GM19328 (cell line): ENCODE measurements around the gene TRIM71.
"Not testable (repeated sequence)": the region's sequence is repeated elsewhere in the genome, so short reads cannot be mapped to it uniquely, and the experiment has no call there.

Experiments
- ATAC-seq: cut with Tn5 transposase; IDR thresholded peaks from one replicate; pipeline ENCODE4 v1.9.1; 2021; ENCODE audit warnings: mild to moderate bottlenecking, moderate library complexity; ENCODE audit not compliant: unreplicated experiment

The TRIM71 gene

DNA sequence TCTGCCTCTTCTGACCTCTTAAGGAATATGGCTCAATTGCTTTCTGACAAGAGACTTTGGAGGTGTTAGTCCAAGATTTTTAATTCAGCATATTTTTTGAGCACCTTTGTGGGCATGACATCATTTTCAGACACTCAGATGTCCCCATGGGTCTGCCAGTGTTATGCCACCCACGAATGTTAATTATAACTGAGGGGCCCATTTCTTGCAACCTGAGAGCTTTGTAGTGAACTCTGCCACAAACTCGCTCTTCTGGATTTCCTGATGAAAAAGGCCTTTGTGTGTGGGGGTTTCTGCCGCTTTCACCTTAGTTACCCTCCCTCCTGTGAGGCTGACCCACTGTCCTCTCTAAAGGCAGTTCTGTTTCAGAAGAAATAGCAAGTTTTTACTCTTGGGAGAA lies 69.1 kb downstream of the TRIM71 start:
- no peak for ATAC-seq

GRCh38 chr3:32888739-32889138 lies 70.9 kb downstream of the TRIM71 start:
- peak; percentile 87 for ATAC-seq

GRCh38 chr3:32890420-32891276 lies 72.9 kb downstream of the TRIM71 start:
- no peak for ATAC-seq

DNA sequence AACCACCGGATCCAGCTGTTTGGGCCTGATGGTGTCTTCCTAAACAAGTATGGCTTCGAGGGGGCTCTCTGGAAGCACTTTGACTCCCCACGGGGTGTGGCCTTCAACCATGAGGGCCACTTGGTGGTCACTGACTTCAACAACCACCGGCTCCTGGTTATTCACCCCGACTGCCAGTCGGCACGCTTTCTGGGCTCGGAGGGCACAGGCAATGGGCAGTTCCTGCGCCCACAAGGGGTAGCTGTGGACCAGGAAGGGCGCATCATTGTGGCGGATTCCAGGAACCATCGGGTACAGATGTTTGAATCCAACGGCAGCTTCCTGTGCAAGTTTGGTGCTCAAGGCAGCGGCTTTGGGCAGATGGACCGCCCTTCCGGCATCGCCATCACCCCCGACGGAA lies 73.6 kb downstream of the TRIM71 start:
- ATAC-seq = no peak

DNA sequence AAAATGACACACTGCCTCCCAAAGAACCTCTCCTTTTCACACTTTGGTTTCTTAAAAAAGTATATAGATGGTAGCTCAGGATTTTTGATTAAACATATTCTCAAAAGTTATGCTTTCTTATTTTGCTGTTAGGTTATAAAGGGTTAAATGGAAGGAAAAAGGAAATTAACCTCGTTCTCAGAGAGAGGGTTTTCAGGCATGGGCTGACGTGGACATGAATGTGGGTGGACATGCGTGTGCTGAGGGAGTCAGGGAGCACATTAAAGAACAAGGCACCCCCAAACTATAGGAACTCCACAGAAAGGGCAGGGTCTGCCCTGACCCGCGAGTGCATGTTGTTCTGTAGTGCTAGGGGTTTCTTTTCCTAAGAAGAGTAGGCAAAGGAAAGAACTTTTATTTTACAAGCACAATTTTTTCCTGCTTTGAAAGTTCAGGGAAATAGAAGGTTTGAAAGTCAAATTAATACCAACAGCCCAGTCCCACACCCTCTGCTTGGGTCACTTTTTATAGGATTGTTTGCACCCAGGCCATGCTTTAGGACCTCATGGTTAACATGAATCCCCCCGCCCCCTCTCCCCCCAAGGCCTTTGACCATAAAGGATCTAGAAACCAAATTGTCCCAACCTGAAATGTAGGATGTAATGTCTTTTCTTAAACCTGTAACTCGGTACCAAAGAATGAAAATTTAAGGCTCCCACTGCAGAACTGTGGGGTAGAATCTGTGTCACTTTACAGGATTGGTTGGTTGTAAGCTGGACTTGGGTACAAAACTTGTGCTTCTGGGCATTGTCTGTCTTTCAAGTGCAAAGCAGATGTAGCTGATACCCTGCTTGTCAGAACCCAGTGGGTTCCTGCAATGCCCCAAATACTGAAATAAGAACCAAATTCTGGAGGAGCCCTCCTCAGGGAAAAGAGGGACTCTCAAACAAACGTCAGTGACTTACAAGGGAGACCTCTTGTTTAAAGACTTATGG lies 75.1 kb downstream of the TRIM71 start:
- no peak for ATAC-seq

DNA sequence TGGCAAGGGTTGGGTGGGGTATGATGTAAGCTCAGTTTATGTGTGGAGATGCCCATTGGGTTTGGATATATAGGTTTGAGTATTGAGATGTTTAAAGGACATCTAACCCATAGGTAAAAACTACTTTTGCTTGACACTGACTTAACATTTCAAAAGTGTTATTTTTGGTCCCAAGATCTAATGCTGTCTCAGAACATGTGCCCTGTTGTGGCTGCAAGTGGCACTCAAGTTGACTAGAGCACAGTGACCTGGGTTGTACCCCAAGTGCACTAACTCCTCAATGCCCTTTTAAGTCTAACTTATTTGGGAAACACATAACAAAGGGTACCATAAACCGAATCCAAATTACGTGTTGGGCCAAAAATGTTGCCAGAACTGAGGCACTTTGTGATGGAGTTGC lies 77.2 kb downstream of the TRIM71 start:
- ATAC-seq = no peak

- ATAC-seq = no peak
Measured at GRCh38 chr3:32895701-32896100, 77.9 kb downstream of the TRIM71 start.

- ATAC-seq = no peak
Measured at GRCh38 chr3:32896143-32896542, 78.3 kb downstream of the TRIM71 start.

GRCh38 chr3:32897001-32897601 lies 79.3 kb downstream of the TRIM71 start:
- ATAC-seq = no peak

GRCh38 chr3:32897981-32898623 lies 80.3 kb downstream of the TRIM71 start:
- no peak for ATAC-seq

DNA sequence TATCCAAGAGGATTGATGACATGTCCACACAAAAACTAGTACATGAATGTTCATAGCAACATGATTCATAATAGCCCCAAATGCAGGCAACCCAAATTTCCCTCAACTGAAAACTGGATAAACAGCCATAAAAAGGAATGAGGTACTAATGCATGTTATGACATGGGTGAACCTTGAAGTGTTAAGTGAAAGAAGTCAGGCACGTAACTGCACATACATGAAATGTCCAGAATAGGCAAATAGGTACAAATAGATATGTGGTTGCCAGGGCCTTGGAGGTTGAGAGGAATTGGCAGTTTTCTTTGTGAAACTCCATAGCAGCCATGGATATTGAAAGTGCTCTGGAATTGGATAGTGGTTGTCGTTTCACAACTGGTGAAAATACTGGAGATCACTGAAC lies 81.5 kb downstream of the TRIM71 start:
- no peak for ATAC-seq

DNA sequence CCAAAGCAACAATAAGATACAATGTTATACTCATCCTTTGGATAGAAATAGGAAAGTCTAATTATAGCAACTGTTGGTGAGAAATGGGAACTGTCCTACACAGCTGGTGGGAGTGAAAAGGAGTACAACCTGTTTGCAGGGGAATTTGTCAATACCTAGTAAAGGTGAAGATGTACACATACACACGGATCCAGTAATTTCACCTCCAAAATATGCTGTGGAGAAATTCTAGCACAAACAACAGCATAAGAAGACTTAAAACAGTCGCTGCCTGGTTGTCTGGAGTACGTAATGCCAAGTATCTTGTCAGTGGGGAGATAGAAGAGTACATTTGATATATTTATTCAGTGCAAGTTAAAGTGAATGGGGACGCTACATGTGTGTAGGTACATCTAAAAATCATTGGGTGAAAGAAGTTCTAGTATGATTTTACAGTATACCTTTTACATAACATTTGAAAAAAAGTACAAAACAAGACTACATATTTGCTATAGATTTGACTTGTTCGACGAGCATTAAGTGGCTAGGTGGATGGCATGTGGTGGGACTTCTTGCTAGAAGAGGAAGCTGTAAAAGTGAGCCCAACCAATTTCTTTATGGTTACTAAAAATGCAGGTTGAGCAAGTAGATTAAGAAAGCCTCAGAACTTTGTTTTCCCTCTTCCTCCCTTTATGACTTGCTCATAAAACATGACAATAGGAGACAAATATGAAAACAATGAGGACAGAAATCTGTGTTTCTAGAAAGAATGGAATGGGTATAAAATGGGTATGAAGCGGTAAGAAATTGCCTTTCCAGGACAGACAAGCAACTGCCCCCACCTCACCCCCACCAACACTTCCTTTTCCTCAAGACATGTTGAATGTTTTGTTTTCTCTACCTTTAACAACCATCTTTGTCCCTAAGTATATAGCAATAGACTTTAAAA lies 83.5 kb downstream of the TRIM71 start:
- no peak for ATAC-seq

GRCh38 chr3:32902887-32903371 lies 85.1 kb downstream of the TRIM71 start:
- ATAC-seq = not testable (repeated sequence)

DNA sequence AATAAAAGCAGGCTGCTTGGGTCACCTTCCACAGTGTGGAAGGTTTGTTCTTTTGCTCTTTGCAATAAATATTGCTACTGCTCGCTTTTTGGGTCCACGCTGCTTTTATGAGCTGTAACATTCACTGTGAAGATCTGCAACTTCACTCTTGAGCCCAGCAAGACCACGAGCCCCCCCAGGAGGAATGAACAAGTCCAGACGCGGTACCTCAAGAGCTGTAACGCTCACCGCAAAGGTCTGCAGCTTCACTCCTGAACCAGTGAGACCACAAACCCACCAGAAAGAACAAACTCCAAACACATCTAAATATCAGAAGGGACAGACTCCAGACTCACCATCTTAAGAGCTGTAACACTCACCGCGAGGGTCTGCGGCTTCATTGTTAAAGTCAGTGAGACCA lies 86.2 kb downstream of the TRIM71 start:
- no peak for ATAC-seq

DNA sequence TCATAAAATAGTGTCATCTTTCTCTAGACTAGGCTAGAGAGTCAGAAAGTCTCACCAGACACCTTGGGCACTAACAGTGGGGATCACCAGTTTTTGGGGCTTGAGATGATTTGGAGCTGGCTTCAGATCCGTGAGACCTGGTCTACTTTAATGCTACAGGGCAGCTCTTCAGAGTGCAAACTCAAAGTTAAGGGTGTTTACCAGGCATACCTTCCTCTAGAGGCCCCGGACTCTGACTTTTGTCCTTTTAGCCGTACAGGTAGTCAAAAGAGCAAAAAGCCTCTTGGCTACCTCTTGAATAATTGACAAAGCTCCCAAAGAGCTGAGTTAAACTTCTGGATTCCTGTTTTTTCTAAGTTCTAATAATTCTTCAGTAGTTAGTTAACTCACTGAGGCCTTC lies 92.2 kb downstream of the TRIM71 start:
- ATAC-seq = no peak

DNA sequence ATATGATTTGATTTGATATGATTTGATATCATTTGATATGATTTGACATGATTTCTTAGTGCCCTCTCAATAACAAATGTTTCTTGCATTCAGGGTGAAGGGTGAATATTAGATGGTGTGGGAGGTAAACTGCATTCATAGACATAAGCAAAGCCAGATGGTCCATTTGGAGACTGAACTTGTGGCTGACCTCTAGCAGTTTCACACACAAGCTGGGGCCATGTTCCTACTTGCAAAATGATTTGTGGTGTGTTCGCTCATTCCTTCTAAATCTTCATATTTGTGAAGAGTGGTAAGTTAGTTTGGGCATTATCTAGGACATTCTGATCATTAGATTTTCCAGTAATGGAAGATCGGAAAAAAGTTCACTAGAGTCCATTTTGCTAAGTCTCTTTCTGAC lies 93.2 kb downstream of the TRIM71 start:
- ATAC-seq = no peak

DNA sequence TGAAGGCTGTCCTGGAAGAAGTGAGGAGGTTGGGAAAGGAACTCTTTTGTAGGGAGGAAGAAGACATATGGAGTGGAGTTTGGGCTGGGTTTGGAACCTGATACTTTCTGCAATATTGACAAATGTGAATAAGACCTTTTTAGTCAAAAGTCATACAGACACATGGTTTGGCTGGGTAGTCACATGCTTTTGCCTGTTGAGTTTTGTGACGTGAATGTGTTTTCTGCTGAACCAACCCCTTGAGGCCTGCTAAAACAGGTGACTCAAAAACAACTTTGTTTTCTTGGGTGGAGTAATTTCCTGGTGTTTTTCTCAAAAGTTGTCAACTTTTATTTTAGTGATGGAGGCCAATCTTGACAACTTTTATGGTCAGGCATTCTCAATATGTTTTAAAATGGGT lies 94.2 kb downstream of the TRIM71 start:
- ATAC-seq = no peak

DNA sequence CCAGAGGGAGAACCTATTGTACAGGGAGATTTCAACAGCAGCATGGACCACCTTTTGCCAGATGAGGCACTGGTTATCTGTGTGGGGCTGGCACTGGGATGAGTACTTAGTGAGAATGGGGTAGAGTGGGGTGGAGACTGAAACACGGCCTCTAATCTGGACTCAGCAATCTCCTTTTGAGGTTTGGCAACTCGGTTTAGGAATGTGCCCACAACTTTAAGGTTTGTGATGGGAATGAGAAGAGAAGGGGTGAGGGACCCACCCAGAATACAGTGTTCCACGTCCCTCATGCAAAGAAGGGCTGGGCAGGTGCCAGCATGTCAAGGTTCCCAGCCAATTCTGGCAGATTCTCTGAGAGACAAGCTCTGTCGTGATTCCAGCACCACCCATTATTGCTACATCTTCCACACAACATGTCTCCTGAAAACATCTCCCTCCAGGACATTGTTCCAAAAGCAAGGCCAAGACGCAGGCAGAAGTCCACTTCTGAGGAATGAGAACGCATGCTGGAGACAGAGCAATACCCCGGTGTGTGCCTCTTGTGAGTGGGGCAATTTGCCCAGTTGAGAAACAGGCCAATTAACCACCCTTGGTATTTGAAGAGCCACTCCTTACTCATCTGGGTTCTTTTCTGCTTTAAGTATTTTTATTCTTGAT lies 96.1 kb downstream of the TRIM71 start:
- ATAC-seq = no peak

DNA sequence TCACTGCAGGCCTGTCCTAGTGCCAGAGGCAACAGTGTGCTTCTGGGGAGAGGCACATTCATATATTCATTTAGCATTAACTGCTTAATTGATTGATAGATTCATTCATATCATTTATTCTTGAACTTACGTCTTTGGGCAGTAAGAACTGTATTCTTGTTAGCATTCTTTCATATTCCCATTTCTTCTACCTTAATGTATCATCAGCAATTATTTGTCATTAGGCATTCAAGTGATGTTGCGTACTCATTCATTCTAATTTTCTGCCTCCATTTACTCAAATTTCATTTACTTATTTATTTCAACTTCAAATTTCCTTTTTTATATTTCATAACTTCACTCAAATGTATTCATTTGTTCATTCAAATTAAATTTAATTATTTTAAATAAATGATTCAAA lies 102.1 kb downstream of the TRIM71 start:
- ATAC-seq = no peak
